Measurements from ENCODE around the gene TLK2.
"Not testable (repeated sequence)": the region's sequence is repeated elsewhere in the genome, so short reads cannot be mapped to it uniquely, and the experiment has no call there.

The TLK2 gene

DNA sequence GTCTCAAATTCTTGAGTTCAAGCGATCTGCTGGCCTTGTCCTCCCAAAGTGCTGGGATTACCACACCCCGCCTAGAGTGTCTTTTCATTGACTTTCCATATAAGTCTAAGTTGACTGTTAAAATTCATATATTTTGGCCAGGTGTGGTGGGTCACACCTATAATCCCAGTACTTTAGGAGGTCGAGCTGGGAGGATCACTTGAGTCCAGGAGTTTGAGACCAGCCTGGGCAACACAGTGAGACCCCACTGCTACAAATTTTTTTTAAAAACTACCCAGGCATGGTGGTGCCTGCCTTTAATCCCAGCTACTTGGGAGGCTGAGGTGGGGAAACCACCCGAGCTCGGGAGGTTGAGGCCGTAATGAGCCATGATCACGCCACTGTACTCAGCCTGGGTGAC is 127.0 kb downstream of the TLK2 start:
- DNase-seq: no peak

- no peak for DNase-seq
These were observed 132.7 kb downstream of the TLK2 start for GRCh38 chr17:62611292-62611691.

DNA sequence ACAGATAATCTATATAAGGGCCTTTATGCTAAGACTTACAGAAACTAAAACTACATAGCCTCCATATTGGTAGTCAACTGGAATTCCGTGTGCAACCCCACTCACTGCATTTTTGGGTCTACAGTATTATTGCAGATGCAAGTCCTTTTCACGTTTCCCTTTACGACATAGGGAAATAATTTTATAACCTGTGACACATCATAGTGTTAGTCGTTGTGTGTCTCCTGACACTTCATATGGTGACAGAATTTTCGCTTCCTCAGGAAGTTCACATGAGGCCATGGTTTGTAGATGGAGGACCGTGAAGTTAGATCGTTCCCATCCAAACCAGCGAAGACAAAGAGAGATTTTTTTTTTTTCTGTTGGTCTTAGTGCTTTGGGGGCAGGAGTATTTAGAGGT is 133.1 kb downstream of the TLK2 start:
- no peak for DNase-seq

- DNase-seq: not testable (repeated sequence)
These were observed 133.7 kb downstream of the TLK2 start for GRCh38 chr17:62612289-62612688.

DNA sequence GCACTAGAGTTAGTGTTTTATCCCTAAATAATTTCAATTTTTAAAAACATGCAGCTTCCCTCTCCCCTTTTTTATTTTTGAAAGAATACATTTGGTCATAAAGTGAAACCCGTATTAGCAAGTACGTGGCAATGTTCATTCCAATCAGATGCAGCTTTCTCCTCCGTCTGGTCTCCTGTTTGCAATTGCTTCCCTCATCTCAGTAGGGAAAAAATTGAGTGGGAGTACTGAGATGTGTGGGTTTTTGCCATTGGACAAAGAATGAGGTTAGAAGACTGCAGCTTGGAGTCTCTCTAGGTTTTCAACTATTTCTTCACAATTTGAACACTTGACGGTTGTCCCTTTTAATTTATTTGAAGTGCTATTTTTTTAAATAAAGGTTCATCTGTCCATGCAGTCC is 134.5 kb downstream of the TLK2 start:
- DNase-seq: not testable (repeated sequence)

DNA sequence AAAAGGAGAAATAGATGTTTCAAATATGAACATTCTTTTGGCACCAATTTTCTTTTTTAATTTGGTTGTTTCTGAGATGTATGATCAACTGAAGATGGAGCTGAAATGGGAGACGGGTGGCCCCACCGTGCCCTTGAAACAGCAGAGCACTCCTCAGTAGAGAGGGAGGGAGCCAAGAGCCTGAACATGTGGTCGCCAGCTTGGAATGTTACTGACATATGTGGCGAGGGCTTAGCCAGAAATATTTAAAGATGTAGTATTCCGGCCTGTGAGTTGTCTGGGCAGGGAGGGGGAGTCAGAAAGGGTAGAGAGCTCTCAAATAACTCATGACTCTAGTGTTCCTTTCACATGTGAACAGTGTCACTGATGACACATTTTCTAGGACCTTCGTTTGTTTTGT is 135.5 kb downstream of the TLK2 start:
- no peak for DNase-seq

GRCh38 chr17:62615503-62615902 is 136.9 kb downstream of the TLK2 start:
- no peak for DNase-seq

- DNase-seq: no peak
These were observed 138.6 kb downstream of the TLK2 start for GRCh38 chr17:62616993-62617893.

DNA sequence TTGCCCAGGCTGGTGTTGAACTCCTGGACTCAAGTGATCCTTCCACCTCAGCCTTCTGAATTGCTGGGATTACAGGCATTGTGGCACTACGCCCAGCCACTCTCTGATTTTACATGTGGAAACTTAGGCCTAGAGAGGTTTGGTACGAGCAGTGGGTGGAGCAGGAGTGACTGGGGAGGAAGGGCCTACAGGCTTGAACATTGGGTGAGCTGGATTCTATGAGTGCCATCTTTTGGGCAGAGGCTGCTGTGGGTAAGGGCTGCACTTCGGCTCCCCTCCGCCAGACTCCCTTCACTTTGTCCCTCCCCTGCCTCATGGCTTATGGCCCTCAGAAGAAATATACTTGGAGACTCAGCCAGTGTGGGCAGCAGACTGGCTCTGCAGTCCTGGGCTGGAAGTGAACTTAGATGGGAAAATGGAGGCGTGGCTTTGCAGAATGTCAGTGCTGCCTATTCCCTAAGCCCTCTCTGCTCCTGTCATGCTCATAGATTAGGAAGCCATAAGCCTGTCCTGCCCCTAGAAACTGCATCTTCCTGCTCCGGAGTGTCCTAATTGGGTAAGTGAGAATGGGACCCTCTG is 139.4 kb downstream of the TLK2 start:
- DNase-seq: no peak

- no peak for DNase-seq
These were observed 140.2 kb downstream of the TLK2 start for GRCh38 chr17:62618647-62619416.

- no peak for DNase-seq
These were observed 141.0 kb downstream of the TLK2 start for GRCh38 chr17:62619417-62620155.

DNA sequence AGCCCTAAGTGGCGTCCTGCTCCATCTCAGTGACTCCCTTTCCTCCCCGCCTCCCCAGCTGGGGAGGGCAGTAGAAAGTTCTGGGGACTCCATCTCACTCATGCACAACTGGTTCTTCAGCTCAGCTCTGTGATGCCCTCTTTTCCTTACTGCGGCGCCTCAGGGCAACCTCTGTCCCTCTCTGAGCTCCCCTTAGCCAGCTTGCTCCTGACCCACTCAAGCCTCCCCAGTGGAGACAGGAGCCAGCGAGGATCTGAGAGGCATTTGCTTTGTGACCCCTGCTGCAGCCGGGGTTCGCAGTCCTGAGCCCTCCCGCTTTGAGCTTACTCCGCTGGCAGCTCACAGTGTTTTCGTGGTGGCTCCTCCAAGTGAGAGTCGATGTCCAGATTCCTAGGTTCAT is 142.6 kb downstream of the TLK2 start:
- no peak for DNase-seq

DNA sequence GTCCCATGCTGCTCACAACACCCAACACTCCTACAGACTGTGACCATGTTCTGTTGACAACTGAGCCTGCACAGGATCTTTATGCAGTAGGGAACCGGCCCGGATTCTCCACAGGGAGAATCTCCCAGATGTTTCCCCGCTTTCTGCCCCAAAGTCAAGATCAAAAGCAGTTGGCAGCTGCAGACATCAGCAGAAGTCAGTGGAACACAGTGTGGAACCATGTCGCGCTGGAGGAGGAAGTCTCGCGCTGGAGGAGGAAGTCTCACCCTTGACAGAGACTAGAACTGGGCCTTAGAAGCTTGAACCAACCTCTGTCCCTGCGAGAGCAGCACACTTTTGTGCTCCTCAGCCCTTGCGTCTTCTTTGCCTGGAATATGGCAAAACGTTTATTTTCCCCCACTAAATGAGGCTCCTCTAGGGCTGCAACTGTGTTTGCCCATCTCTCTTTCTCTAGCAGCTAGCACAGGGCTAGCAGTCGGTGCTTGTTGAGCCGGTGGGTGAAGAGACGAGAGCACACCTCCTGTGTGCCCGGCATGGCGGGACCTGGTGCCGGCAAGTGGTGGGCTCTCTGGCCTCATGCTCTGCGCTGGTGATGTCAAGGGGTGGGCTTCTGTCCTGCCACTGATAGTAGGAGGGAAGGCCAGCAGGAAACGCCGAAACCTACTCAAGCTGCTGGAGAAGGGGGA is 146.7 kb downstream of the TLK2 start:
- no peak for DNase-seq

DNA sequence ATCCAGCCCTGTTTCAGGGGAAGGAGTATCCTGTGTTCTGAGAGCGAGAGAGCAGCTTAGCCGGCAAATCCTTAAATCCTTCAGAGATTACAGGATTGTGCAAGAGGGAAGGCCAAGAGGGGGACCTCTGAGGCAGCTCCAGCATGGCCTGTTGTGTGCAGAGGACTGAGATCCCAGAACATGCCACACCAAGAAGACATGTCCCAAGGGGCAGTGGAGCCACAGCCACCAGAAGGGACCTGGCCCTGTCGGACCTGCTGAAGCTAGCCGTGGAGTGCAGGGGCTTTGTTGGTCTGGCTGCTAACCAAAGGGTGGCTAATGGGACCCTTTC is 147.2 kb downstream of the TLK2 start:
- no peak for DNase-seq

GRCh38 chr17:62626719-62627218 is 148.1 kb downstream of the TLK2 start:
- DNase-seq: no peak

- DNase-seq: peak; percentile 51
These were observed 148.7 kb downstream of the TLK2 start, which contains the start of gene MRC2 for GRCh38 chr17:62627219-62627903. MRC2 (plus strand) TSS chr17:62627670; CDS start chr17:62627803, 133 bp downstream.

GRCh38 chr17:62627904-62628633 is 149.4 kb downstream of the TLK2 start:
- peak; percentile 49 for DNase-seq

DNA sequence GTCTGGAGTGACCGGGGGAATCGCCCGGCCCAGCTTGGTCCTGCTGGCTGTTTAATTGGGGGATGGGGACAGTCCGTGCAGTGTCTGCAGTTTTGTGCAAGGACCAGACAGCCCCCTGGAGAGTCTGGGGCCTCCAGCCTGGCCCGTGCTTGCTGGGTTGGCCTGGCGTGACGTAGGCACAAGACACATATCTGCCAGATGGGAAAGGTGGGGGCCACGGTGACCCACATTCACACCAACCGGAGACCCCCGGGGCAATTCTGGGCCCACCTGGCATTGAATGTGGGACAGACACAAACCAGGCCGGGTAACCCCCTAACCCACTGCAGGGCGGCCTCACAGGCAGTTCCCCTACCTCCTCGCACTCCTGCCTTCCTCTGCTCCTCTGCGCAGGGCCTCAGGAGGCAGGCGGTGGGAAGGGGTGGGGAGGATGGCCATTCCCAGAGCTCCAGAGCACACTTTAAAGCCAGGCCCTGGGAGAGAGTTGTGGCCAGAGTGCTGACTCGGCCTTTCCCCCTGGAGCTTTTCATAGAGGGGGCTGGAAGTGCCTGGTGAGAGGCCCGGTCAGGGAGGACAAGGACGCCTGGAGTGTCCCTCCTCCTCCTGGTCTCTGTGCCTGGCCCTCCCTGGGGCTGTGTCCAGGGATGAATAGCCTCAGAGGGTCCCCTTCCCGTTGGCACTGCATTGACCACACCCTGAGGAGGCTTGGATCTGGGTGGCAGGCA is 150.4 kb downstream of the TLK2 start:
- no peak for DNase-seq

- no peak for DNase-seq
These were observed 151.1 kb downstream of the TLK2 start for GRCh38 chr17:62629556-62630364.

All from activated CD8-positive, alpha-beta memory T cell treated with anti-CD3 and anti-CD28 coated beads, Interleukin-2, amount 50 U/mL, for 4 hours (primary cell).